SU-DHL-6 (cell line): ENCODE results near the gene TPRX1.

Experiments used
- H2AFZ ChIP-seq: fragments of 200-600 bp; sonication (generic); 2 replicates; pipeline ENCODE4 v1.6.1; 2014; ENCODE audit warnings: low read depth, mild to moderate bottlenecking, moderate library complexity, mixed read lengths, antibody characterized with exemption, low read length; ENCODE audit not compliant: severe bottlenecking
- H3F3A ChIP-seq: fragments of 200-600 bp; shearing (Covaris generic); 2 replicates; pipeline ENCODE4 v1.6.0; 2016; ENCODE audit warnings: antibody characterized with exemption, mild to moderate bottlenecking; ENCODE audit not compliant: insufficient read depth
- H3K27ac ChIP-seq: fragments of 200-600 bp; sonication (generic); 2 replicates; pipeline ENCODE4 v1.5.1; 2016; ENCODE audit warnings: low read depth, mild to moderate bottlenecking, low read length, moderate library complexity, mixed read lengths
- H3K27me3 ChIP-seq: fragments of 200-600 bp; sonication (generic), shearing (Covaris generic); 2 replicates; pipeline ENCODE4 v1.6.0; 2014; ENCODE audit warnings: mild to moderate bottlenecking, low read length
- H3K36me3 ChIP-seq: fragments of 200-600 bp; sonication (generic); 2 replicates; pipeline ENCODE4 v1.6.1; 2014; ENCODE audit warnings: mild to moderate bottlenecking, low read length, mixed read lengths
- H3K4me2 ChIP-seq: fragments of 300-600, 200-600 bp; shearing (Covaris generic), sonication (generic); 2 replicates; pipeline ENCODE4 v1.6.0; 2014; ENCODE audit warnings: low read length, low read depth, mild to moderate bottlenecking; ENCODE audit not compliant: poor library complexity, severe bottlenecking
- H3K4me3 ChIP-seq: fragments of 200-600 bp; sonication (generic); 2 replicates; pipeline ENCODE4 v1.5.1; 2014; ENCODE audit warnings: antibody characterized with exemption, low read length, mild to moderate bottlenecking, mixed read lengths; ENCODE audit not compliant: insufficient read depth, poor library complexity, severe bottlenecking
- H3K79me2 ChIP-seq: fragments of 200-600 bp; sonication (generic); 2 replicates; pipeline ENCODE4 v1.6.1; 2014; ENCODE audit warnings: mild to moderate bottlenecking, low read length, moderate library complexity; ENCODE audit not compliant: insufficient read depth
- H3K9ac ChIP-seq: fragments of 200-600 bp; sonication (generic); 2 replicates; pipeline ENCODE4 v1.7.0; 2014; ENCODE audit warnings: mild to moderate bottlenecking, low read length
- H3K9me2 ChIP-seq: fragments of 200-600 bp; sonication (generic); replicated peaks from 2 replicates; pipeline ENCODE4 v1.6.1; 2014; ENCODE audit warnings: low read length; ENCODE audit not compliant: insufficient read depth
- H3K9me3 ChIP-seq: fragments of 200-600 bp; sonication (generic); 2 replicates; pipeline ENCODE4 v1.6.1; 2014; ENCODE audit warnings: low read length, mixed read lengths; ENCODE audit not compliant: insufficient read depth
- H4K20me1 ChIP-seq: fragments of 200-600 bp; sonication (generic); 2 replicates; pipeline ENCODE4 v1.6.1; 2014; ENCODE audit warnings: low read depth, mild to moderate bottlenecking, antibody characterized with exemption, low read length, moderate library complexity, mixed read lengths
- CTCF ChIP-seq: fragments of 200-600 bp; sonication (generic); IDR thresholded peaks from one replicate; pipeline ENCODE4 v1.5.1; 2017; ENCODE audit warnings: antibody characterized with exemption, mild to moderate bottlenecking, low read length, moderate library complexity; ENCODE audit not compliant: insufficient read depth, poor library complexity, severe bottlenecking
- EZH2phosphoT487 ChIP-seq: fragments of 200-600 bp; sonication (generic), shearing (Covaris generic); conservative IDR thresholded peaks from 2 replicates; pipeline ENCODE4 v1.6.1; 2018; ENCODE audit warnings: mild to moderate bottlenecking, antibody characterized with exemption, low read length, moderate library complexity, mixed read lengths

TPRX1 gene

GRCh38 chr19:47832723-47833122 lies 28.4 kb upstream of the TPRX1 start:
- Histone ChIP-seq H3K4me3 (no peak overlapping the region), H3K27ac (no peak overlapping the region), H3K4me2 (no peak overlapping the region), H3F3A (no peaks in the 10 kb centered on the region), H4K20me1 (no peaks in the 10 kb centered on the region), H2AFZ (no peak overlapping the region), H3K9ac (no peak overlapping the region), H3K9me3 (no peaks in the 10 kb centered on the region), H3K27me3 (no peaks in the 10 kb centered on the region), H3K36me3 (no peaks in the 10 kb centered on the region), H3K9me2 (no peaks in the 10 kb centered on the region), H3K79me2 (no peaks in the 10 kb centered on the region)
- TF ChIP-seq EZH2phosphoT487 (no peak), CTCF (no peak)

GRCh38 chr19:47826800-47827199 lies 22.4 kb upstream of the TPRX1 start:
- Histone ChIP-seq H3F3A (no peaks in the 10 kb centered on the region), H3K79me2 (no peaks in the 10 kb centered on the region), H3K36me3 (no peaks in the 10 kb centered on the region), H3K9me2 (no peaks in the 10 kb centered on the region), H3K9me3 (no peaks in the 10 kb centered on the region), H2AFZ (no peak overlapping the region), H3K27me3 (no peaks in the 10 kb centered on the region), H3K9ac (no peak overlapping the region), H3K27ac (no peak overlapping the region), H3K4me2 (no peak overlapping the region), H3K4me3 (no peak overlapping the region), H4K20me1 (no peaks in the 10 kb centered on the region)
- no peak for TF ChIP-seq EZH2phosphoT487
- no peak for TF ChIP-seq CTCF

- no peaks in the 10 kb centered on the region for H3K9me3 ChIP-seq
- no peak overlapping the region for H3K27ac ChIP-seq
- no peak for TF ChIP-seq EZH2phosphoT487
- no peak for TF ChIP-seq CTCF
Observed at GRCh38 chr19:47824396-47824795, 20.0 kb upstream of the TPRX1 start.

More at GRCh38 chr19:47824396-47824795, 20.0 kb upstream of the TPRX1 start:
- Histone ChIP-seq H3K27me3 (no peaks in the 10 kb centered on the region), H3F3A (no peaks in the 10 kb centered on the region), H2AFZ (no peak overlapping the region), H3K4me2 (no peak overlapping the region), H4K20me1 (no peaks in the 10 kb centered on the region), H3K4me3 (no peak overlapping the region), H3K79me2 (no peaks in the 10 kb centered on the region), H3K36me3 (no peaks in the 10 kb centered on the region), H3K9me2 (no peaks in the 10 kb centered on the region), H3K9ac (no peak overlapping the region)
